GM12875 (cell line): ENCODE results near the gene HTD2.

Source experiments
- H3K4me3 ChIP-seq: one replicate; pipeline ENCODE4 v1.5.1; 2011; ENCODE audit warnings: low read depth, low read length, control low read depth
- TF ChIP-seq, protein P1 (sequence below): IDR thresholded peaks from 2 replicates; pipeline ENCODE4 v1.5.1; 2011; ENCODE audit warnings: low read depth, mild to moderate bottlenecking, control low read depth, inconsistent platforms, low read length, moderate library complexity, borderline replicate concordance; ENCODE audit not compliant: insufficient read depth

HTD2 gene

DNA sequence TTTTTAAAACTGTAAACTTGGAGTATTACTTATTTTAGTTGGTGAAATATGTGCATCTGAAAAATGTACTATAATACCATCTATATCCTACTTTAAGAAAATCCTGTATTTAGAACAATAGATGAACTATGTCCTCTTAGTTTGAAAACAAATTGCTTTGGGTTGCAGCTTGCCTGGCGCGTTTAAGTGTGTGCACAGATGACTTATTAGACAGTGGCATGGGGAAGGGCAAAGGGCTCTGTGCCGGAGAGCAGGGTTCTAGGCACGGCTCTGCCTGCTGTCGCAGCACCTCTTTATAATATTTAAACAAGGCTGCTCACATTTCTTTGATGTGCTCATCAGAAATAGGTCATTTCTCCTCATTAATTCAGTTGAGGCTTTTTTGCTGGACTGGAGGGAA lies 36.4 kb downstream of the HTD2 start:
- TF ChIP-seq, protein P1, sequence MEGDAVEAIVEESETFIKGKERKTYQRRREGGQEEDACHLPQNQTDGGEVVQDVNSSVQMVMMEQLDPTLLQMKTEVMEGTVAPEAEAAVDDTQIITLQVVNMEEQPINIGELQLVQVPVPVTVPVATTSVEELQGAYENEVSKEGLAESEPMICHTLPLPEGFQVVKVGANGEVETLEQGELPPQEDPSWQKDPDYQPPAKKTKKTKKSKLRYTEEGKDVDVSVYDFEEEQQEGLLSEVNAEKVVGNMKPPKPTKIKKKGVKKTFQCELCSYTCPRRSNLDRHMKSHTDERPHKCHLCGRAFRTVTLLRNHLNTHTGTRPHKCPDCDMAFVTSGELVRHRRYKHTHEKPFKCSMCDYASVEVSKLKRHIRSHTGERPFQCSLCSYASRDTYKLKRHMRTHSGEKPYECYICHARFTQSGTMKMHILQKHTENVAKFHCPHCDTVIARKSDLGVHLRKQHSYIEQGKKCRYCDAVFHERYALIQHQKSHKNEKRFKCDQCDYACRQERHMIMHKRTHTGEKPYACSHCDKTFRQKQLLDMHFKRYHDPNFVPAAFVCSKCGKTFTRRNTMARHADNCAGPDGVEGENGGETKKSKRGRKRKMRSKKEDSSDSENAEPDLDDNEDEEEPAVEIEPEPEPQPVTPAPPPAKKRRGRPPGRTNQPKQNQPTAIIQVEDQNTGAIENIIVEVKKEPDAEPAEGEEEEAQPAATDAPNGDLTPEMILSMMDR, result no peak
- H3K4me3 ChIP-seq, result no peak overlapping the region

DNA sequence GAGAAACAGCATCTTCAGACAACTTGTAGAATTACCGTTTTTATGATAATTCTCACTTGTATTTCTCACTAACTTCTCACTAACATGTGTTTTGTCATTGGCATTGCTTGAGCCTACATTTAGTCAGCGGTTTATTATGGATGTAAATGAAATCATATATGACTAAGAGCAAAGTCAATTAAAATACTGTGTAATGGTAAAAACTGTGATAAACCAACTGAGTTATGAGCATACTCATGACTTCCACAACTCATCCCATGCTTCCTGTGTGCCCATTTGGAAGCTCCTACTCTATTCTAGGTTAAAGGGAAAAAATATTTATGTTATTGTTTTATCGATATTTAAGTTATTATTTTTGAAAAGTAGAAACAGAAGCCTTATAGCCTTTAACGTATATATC lies 39.1 kb downstream of the HTD2 start:
- H3K4me3 ChIP-seq, result no peak overlapping the region
- TF ChIP-seq, protein P1, result no peak

DNA sequence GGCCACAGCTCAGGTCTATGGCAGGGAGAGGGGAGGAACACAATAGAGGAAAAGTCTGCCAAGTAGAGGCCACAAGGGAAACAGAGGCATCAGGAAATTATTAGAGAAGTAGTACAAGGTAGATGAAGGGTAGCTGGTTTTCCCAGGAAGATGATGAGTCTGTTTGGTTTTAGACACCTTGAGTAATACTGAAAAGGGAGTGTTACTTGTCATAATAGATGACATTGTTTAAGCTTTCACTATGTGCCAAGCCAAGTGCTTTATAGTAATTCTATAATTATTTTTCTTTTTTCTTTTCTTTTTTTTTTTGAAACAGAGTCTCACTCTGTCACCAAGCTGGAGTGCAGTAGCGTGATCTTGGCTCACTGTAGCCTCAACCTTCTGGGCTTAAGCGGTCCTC lies 40.0 kb downstream of the HTD2 start:
- TF ChIP-seq, protein P1, result no peak
- H3K4me3 ChIP-seq, result no peak overlapping the region

DNA sequence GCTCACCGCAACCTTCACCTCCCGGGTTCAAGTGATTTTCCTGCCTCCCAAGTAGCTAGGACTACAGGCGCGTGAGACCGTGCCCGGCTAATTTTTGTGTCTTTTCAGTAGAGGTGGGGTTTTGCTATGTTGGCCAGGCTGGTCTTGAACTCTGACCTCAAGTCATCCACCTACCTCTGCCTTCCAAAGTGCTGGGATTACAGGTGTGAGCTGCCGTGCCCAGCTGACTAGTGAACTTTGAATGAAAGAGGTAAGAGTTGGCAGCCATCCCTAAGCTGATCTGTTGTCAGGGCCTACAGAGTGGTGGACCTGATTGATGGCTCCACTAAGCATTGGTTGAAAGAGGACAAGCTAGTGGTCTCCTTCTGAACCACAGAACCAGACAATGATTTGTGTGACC lies 41.7 kb downstream of the HTD2 start:
- H3K4me3 ChIP-seq, result no peak overlapping the region
- TF ChIP-seq, protein P1, result no peak

DNA sequence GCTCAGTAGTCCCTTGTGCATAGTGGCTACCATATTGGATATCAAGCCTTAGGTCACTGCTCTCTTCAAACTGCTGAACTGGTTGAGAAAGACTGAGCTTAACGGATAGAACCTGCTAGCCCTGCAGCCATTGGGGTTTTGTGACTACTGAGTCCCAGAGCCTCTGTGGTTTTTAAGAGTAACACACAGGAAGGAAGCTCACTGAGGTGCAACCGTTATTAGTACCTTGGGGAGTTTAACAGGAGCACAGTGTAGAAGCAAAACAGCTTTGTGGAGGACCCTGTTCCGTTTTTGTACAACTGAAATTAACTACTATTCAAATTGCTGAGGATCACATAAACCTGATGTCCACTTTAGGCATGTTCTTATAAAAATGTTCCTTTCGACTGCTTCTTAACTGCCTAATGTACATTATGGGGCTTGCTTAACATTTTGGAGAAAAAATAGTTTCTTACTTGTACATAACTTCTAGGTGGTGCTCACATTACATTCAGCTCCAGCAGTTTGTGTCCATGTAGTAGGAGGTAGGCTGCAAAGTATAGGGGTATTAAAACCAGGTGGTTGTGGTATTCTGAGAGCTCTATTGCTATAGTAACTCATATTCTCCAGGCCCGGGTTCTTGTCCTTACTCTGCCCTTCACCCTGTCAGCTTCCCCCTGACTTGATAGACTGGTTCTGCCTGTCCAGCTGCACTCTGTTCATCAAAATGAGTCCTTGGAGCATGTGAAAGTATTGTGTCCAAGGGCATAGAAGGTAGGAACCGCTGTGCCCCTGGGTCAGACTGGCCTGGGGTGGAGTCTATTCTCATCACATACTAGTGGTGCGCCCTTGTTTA lies 43.7 kb downstream of the HTD2 start:
- no peak overlapping the region for H3K4me3 ChIP-seq
- TF ChIP-seq, protein P1, result no peak

DNA sequence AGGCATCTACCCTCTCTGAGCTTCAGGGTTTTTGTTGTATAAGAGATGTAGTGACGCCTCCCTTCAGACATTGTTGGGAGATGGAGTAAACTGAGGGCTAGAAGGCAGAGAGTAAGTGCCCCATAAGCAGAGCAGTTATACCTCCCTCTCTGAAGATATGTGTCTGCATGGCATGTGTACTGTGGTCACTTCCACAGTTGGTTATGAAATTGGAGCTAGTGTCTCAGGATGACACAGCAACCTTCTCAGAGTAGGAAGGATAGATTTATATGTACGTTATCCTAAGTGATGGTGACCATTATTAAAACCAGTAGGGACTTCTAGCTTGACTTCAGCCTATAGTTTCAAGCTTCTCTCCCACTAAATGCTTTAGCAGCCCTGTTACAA lies 44.3 kb downstream of the HTD2 start:
- TF ChIP-seq, protein P1, result no peak
- no peak overlapping the region for H3K4me3 ChIP-seq

DNA sequence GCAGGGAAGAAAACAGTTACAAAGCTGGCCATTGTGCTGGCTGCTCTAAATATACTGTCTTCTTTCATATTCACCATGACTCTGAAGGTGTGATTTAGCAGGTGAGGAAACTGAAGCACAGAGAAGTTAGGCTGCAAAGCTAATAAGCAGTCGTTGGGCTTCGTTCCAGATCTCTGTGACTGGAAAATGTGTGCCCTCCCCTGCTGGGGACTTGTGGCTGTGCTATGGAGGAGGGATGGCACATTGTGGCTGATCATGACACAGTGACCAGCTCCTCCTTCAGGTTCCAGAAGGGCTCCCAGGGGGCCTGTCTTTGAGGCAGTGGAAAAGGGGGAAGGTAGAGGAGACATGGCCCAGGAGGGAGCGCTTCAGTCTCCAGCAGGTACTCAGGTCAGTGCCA lies 45.6 kb downstream of the HTD2 start:
- H3K4me3 ChIP-seq, result no peak overlapping the region
- TF ChIP-seq, protein P1, result no peak
